Activated CD4-positive, alpha-beta T cell treated with anti-CD3 and anti-CD28 coated beads, Interleukin-2, amount 50 U/mL, for 24 hours (primary cell): ENCODE measurements around the gene METAP1D.
A peak's percentile ranks its signal among the peaks of the same experiment; 100 is the strongest.
"Not testable (repeated sequence)": the region's sequence is repeated elsewhere in the genome, so short reads cannot be mapped to it uniquely, and the experiment has no call there.

Experiments used
- DNase-seq, 2 donors: peaks; one replicate each; pipeline ENCODE4 v3.0.0-alpha.2; 2020; ENCODE audit warnings: low read depth in 1 of 2, low spot score in 1 of 2

METAP1D gene

DNA sequence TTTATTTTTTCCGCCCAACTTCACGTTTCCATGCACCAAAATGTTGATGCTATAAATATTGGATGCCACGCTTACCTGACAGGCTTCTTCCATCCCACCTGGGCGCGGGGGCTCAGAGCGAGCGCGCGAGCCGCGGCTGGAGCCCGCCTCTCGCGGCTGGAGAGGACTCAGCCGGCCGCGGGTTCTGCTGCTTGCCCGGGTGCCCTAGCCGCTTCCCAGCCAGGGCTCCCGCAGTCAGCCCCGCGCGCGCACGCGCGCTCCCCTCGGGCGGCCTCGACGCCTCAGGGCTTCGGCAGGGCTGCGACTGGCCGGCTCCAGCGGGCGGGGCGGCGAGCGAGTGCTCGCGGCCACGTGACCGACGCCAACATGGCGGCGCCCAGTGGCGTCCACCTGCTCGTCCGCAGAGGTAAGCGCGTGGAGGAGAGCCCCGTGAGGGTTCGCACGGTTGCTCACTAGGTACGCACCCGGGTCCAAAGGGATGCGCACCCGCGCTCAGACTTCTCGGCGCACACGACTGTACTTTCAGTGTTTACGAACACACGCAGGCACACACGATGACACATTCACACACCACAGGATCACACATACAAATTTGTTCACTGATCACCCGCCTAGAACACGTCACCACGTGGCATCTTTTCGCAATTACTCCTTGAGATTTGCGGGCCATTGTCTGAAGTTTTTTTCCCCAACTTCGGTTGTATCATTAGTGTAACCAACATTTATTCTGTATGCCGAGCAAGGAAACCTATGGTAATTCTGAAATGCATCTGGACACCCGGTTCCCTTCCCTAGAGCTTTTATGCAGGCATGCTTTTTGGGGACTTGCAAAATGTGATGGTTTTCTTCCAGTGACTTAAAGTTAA, at the start of gene METAP1D:
Gene METAP1D, plus strand, starts transcription at position 350 of the 866 bp plus-strand sequence. Its CDS starts 17 bp downstream, at position 367.
- DNase-seq, result peak; percentile 81 to 83

DNA sequence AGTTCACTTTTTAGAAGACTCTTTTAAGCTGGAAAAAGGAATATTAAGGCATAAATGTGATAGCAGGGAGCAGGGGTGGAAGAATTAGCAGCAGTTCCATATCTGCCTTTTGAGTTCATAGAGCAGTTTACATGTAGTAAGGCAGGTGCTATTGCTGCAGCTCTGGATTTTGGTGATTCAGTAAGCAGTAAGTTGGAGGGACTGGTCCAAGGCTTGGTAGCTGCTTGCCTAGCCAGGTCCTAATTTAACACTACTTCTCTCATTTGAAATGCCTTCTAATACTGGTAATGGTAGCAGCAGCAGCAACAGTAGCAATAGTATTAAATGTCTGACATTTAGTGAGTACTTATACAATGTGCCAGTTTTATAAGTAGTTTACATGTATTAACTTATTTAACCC, 47.5 kb upstream of the METAP1D start:
- no peak for DNase-seq

DNA sequence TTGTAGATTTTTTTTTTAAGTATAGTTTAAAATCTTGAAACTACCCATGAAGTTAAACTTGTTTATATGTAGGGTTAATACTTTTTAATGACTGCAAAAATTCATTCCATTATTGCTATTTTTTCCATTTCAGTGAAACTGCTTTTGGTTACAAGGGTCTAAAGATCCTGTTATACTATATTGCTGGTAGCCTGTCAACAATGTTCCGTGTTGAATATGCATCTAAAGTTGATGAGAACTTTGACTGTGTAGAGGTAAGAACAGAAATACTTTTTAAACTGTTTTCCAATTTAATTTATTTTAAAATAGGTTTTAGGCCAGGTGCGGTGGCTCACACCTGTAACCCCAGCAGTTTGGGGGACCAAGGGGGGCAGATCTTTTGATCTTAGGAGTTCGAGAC, 47.0 kb upstream of the METAP1D start:
- no peak for DNase-seq

DNA sequence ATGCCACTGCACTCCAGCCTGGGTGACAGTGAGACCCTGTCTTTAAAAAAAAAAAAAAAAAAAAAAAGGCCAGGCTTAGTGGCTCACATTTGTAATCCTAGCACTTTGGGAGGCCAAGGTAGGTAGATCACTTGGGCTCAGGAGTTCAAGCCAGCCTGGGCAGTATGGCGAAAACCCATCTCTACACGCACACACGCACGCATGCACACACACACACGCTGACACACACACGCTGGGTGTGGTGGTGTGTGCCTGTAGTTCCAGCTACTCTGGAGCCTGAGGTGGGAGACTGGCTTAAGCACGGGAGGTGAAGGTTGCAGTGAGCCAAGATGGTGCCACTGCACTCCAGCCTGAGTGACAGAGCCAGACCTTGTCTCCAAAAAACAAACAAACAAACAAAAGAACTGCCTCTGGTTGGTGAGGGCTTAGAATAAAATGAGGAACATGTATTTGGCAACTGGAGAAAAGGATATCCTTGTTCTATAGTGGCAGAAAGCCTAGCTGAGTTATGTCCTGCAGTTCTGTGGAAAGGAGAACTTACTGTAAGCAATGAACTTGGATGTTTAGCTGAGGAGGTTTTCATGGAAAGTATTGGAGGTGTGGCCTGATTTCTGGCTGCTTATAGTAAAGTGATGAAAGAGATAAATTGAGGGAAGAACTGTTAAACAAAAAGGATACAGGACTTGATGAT, 43.5 kb upstream of the METAP1D start:
- DNase-seq, result no peak

DNA sequence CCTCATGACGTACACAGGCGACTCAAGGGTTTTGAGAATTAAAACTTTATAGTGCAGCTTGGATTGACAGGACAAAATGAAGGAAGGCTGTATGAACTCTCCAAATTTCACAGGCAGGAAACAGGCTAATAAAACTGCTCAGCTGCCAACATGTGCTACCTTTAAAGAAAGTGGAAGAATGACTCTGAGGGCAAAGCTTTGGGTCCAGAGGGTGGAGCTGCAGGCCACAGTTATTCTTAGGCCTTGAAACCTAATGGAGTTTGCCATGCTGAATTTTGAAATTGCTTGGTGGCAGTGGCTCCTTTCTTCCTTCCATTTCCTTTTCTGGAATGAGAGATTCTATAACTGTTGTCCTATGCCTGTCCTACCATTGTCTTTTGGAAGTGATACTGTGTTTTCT, 42.7 kb upstream of the METAP1D start:
- no peak for DNase-seq

DNA sequence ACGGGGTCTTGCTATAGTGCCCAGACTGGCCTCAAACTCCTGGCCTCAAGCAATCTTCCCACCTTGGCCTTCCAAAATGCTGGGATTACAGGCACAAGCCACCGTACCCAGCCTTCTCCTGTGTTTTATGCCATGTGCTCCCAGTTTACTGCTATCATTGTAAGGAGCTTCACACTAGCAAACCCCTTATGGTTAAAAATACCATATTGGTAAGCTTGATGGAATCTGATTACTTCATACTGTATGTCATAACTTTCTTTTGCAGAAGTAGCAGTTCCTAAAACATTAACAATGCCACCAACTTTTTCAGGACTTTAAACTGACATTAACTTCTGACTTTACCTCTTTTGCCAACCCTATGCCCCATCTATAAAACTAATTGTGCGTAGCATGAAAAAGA, 41.3 kb upstream of the METAP1D start:
- no peak for DNase-seq

DNA sequence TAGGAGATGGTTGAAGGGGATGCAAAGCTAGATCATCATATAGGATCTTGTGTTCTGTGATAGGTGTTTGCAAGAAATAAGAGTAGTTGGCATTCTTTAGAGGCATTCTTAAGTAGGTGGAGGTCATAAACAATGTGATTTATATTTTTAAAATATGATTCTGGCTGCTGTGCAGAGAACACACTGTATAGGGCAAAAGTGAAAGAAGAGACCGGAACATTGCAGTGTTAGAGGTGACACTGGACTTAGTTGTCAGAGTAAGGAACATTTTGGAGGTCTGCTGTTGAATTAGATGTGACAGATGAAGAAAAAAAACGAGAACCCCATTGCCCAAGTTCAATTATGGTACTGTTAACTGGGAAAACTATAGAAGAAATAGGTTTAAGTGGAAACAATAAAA, 39.8 kb upstream of the METAP1D start:
- DNase-seq, result no peak

DNA sequence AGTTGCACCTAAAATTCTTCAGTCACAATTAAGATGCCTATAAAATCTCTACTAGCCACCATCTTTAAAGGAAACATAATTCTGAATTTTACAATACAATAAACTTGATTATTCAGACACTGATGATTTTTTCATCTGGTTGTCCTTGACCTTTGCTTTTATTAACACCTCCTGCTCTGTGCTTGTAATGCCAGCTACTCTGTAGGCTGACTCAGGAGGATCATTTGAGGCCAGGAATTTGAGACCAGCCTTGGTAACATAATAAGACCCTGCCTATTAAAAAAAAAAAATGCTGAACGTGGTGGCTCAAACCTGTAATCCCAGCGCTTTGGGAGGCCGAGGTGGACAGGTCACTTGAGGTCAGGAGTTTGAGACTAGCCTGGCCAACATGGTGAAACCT, 39.2 kb upstream of the METAP1D start:
- DNase-seq, result no peak

DNA sequence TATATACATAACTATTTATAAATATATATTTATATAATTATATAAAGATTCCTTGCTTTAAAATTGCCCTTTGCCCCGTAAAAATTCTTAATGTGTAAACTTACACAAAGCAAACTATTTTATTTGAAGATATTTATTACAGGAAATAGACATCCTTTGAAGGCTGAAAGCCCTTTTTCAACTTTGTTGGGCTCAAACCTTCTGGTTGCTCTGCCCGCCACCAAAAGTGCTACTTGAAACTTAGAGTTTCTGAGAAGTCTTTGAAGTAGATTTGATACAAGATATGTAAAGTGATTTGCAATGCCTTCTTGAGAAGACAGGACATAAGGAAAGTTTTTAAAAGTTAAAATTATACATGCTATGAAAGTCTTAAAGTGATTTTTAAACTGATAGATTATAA, 36.6 kb upstream of the METAP1D start:
- no peak for DNase-seq

DNA sequence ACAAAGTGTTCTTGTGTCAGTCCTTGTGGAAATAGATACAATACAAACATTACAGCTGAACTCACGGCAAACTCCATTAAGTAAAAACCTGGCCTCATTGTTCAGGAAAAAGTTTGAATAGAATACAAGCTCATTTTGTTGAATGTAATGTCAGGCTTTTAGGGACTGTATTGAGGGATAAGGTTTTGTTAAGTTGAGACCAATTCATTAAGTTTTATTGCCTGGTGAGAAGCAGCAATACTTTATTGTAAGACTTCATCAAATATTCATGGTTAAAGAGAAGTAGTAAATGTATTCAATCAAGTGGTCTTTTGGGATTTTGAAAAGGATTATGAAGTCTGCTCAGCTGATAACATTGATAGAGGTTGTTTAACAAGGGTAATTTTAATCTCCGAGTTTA, 35.4 kb upstream of the METAP1D start:
- DNase-seq, result no peak

DNA sequence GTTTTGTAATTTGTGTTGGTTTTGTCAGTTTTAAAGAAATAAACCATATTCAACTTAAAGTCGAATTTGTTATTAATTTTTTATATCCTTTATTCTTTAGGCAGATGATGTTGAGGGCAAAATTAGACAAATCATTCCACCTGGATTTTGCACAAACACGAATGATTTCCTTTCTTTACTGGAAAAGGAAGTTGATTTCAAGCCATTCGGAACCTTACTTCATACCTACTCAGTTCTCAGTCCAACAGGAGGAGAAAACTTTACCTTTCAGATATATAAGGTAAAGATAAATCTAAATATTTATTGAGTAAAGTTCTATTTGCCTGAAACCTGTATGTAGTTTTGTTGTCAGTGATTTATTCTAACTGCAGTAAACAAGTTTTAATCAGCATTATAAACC, 34.5 kb upstream of the METAP1D start:
- no peak for DNase-seq

DNA sequence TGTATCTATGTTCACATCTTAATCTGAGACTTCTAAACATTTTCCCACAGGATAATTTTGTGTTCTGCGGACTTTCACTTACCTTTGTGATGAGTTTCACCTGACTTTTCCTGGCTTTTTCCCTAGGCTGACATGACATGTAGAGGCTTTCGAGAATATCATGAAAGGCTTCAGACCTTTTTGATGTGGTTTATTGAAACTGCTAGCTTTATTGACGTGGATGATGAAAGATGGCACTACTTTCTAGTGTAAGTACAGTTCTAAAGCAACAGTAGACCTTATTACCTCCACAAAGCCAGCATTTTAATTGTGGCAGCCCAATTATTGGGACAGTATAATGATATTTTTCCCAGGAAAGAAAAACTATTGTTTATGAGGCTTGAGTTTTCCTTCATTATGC, 34.1 kb upstream of the METAP1D start:
- DNase-seq, result no peak

DNA sequence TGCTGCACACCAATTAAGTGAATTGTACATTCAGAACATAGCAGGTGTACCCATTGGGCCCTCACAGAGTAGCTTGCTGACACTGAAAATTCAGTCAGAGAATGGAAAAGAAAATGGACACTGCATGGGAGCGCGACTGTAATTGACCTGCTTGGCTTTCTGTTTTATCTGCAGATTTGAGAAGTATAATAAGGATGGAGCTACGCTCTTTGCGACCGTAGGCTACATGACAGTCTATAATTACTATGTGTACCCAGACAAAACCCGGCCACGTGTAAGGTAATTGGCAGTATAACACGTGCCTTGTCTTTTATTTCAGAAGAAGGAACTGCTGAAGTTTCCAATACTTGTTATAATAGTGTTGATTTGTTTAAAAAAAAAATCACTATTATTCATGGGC, 33.5 kb upstream of the METAP1D start:
- no peak for DNase-seq

DNA sequence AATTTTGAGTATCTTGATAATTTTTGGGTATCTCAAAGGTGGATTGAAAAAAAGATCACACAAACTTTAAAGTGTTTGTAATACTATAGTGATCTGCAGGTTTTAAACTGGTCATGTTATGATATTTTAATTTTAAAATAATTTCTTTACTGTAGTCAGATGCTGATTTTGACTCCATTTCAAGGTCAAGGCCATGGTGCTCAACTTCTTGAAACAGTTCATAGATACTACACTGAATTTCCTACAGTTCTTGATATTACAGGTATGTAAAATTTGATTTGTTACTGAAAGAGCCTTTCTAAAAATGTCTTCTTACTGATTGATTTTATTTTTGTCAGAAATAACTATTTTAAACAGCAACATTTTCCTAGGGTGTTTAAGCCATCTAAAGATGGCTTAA, 33.1 kb upstream of the METAP1D start:
- DNase-seq, result no peak

DNA sequence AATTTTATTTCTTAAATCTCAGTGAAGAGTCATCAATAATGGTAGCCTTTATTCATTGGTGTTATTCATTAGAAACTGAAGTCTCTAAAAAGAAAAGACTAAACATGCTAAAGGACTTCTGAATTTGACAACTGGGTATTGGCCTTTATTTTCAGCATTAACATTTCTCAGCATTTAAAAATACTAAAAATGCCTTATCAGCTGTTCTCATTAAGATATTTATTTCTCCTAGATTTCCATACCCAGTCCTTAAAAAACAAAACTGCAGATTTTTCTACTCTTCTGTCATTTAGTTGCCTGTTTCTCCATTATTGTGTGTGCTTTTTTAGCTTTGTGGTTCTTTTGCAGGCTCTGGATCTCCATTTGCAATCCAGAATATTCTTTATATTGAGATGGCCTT, 31.2 kb upstream of the METAP1D start:
- no peak for DNase-seq

DNA sequence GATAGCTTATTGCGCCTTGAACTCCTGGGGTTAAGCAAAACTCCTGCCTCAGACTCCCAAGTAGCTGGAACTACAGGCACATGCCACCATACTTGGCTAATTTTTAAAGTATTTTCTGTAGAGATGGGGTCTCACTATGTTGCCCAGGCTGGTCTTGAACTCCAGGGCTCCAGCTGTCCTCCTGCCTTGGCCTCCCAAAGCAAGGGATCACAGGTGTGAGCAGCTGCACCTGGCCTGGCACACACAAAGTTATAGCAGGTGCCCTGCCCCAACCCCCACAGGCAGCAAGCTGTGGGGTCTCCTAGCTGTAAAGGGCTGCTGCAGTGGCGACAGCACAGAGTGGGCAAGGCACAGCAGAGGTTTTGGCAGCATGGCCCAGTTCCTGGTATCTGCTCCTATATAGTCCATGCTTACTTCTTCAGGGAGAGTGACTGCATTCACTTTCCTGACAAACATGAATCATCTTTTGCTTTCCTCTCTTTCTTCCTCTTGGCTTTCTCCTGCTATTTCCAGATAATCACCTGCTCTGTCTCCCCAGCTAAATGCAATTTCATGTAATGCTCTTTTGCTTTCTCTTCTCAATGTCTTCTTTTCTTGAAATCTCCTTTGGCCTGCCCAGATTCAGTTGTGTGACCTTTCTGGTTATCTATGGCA, 27.3 kb upstream of the METAP1D start:
- DNase-seq, result no peak

DNA sequence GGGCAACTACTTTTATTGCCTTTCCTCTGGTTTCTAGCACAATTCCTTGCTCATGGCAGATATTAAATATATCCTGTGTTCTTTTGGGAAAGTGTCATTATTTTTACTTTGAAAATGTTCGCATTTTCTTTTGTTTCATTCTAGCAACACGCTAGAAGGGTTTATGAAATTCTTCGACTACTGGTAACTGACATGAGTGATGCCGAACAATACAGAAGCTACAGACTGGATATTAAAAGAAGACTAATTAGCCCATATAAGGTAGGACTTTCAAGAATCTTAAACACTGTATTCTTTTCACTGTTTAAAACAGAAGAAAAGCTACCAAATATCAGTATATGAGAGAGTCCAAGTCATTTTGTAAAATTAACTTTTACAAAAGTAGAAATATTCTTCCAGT, 20.6 kb upstream of the METAP1D start:
- DNase-seq, result no peak

DNA sequence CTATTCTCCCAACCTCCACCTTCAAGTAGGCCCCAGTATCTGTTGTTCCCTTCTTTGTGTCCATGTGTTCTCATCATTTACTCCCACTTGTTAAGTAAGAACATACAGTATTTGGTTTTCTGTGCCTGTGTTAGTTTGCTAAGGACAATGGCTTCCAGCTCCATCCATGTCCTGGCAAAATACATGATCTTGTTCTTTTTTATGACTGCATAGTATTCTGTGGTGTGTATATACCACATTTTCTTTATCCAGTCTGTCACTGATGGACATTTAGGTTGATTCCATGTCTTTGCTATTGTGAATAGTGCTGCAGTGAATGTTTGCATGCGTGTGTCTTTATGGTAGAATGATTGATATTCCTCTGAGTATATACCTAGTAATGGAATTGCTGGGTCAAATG, 15.8 kb upstream of the METAP1D start:
- DNase-seq, result not testable (repeated sequence)

DNA sequence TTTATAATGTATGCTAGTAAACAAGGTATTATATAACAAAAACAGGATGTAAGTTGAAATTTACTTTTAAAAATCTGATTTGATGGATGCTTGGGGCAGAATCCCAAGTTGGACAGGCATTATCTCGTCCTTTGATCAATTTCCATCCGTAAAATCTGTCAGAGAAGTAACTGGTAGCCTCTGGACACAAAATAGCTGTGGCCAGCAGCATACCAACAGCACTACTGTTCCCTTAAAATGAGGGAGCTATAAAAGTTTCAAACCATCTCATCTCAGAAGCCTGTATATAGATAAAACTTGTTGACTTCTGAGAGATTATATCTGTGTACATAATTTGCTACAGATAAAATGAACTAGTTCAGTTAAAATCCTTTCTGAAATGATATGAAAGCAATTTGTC, 14.7 kb upstream of the METAP1D start:
- no peak for DNase-seq

DNA sequence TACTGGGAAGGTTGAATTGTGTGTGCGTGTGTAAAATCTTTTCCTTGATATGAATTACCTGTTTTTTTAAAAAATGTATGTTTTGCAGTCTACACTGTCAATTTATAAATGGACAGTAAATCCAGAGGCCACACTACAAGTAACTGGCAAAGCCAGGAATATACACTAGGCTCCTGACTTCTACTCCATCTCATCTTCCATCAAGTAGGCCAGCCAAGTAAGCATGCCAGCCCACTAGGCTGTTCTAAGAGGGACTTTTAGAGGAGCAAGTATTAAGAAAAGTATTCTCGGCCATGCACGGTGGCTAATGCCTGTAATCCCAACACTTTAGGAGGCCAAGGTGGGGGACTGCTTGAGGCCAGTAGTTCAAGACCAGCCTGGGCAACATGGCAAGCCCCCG, 13.0 kb upstream of the METAP1D start:
- no peak for DNase-seq

DNA sequence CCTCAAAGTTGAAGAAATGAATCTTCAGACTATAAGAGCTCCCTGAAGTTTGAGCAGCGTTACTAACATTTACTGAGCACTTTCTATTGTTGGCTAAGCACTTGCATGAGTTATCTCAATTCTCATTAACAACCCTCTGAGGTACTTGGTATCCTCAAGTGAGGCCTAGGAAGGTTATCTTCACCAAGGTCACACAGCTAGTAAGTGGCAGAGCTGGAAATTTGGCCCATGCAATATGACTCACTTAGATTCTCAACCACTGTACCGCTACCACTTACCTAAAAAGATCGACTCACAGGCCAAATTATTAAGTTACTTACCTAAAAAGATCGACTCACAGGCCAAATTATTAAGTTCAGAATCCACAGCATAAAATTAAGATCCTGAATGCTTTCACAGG, 8.7 kb upstream of the METAP1D start:
- no peak for DNase-seq

DNA sequence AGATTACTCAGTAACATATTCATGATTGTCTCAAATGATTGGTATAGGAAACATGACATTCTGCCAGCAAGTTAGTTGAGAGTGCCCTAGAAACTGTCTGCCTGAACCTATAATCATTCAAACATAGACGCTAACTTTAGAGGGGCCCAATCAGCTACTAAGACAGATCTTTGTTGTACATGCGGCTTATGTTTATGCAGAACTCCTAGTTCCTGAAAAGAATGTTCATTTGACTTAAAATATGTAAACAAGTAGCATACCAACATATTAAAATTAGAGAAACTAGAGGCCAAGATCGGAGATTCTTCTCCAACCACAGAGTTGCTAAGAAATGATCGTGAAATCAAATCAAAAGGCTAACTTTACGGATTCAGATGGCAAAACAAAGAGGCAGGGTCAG, 4.2 kb upstream of the METAP1D start:
- no peak for DNase-seq
